NCI-H226 (cell line): ENCODE measurements around the gene NR1D2.
"Not testable (repeated sequence)": the region's sequence is repeated elsewhere in the genome, so short reads cannot be mapped to it uniquely, and the experiment has no call there.

ENCODE experiments used
- DNase-seq: peaks from one replicate; pipeline ENCODE4 v3.0.0-alpha.2; 2015

Gene NR1D2

DNA sequence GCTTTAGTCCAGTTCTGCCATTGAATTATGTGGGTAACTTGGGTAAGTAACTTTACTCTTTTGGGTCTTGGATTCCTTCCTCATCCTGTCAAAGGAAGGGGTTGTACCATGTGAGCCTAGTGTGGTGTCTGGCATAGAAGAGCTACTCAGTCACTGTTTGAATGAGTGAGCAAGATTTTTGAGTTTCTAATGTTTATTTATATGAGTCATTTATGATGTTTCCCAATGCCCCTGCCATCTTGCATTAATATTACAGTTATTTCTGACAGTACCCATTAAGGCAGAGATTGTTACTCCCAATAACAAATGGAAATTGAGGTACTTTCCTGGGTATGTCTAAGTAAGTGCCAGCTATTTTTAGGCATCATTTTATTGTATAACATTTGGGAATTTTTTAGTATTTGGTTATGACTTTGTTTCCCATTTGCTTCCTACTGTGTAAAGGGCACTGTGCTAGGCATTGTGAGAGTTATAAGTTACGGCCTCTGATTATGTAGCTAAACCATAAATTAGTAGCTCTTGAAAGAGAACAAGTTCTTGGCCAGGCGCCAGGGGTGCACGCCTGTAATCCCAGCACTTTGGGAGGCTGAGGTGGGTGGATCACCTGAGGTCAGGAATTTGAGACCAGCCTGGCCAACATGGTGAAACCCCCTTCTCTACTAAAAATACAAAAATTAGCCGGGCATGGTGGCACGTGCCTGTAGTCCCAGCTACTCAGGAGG lies 23.5 kb downstream of the NR1D2 start:
- DNase-seq: peak; percentile 51

DNA sequence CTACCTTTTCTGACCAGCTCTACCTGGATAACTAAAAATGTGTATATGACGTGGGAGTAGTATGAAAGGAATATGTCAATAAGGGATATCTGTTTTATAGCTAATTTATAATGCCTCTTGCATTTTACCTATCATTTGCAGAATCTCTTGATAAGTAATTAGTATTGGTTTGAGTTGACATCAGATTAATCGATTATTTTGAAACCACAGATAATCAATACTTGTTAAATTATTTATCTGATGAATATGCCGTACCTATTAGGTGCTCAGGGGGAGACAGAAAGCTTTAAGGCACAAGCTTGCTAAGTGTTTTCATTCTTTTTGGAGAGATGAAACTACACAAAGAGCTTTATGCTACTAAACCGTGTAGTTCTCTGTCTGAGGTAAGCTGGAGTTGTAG lies 24.3 kb downstream of the NR1D2 start:
- no peak for DNase-seq

GRCh38 chr3:23971684-23972083 lies 26.6 kb downstream of the NR1D2 start:
- no peak for DNase-seq

DNA sequence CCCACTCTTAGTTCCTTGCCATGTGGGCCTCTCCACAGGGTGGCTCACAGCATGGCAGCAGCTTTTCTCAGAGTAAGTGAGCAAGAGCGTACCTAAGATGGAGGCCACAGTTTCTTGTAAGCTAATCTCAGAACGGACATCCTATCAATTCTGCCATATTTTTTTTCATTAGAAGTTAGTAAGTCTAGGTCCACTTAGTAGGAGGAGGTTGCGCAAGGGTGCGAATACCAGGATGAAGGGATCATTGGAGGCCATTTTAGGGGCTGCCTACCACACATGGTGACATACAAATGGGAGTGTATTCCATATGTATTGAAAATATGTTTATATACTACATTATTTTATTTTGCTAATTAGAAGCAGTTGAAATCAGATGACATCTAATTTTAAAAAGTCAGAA lies 31.5 kb downstream of the NR1D2 start:
- no peak for DNase-seq

DNA sequence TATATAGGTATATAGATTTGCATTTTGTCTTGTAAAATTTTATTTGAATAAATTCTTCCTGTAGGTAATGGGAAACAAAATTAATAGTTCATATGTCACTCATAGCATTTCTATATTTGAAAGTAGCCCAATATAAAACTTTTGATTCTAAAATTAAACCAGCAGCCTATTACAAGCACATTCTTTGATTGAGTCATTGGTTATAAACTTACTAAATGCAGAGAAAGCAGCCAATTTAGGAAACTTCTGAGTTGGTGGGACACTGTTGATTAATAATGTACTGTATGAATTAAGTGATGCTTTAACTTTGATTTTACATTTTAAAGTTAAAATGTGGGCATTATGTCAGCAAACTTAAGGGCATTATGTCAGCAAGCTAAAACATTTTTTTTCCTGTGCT lies 34.5 kb downstream of the NR1D2 start:
- no peak for DNase-seq

- no peak for DNase-seq
Observed at GRCh38 chr3:23981136-23981535, 36.0 kb downstream of the NR1D2 start.

DNA sequence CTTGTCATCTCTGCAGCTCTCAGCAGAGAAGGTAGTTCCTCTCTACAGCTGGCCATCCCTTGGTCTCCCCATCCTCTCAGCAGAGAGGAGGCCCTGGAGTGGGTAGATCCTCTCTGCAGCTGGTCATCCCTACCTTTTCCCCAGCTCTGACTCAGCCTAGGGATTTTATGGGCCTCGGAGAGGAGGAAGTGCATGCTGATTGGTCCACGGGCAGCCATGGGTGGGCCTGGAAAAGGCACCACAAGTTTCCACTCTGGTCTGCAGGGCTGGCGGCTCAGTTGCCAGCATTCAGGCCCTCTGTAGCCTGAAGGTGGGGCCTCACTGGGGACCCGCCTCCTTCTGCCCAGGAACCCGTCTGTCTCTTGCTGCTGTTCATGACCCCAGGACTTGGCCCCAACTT lies 36.9 kb downstream of the NR1D2 start:
- no peak for DNase-seq

GRCh38 chr3:23984934-23985333 lies 39.8 kb downstream of the NR1D2 start:
- DNase-seq: no peak

DNA sequence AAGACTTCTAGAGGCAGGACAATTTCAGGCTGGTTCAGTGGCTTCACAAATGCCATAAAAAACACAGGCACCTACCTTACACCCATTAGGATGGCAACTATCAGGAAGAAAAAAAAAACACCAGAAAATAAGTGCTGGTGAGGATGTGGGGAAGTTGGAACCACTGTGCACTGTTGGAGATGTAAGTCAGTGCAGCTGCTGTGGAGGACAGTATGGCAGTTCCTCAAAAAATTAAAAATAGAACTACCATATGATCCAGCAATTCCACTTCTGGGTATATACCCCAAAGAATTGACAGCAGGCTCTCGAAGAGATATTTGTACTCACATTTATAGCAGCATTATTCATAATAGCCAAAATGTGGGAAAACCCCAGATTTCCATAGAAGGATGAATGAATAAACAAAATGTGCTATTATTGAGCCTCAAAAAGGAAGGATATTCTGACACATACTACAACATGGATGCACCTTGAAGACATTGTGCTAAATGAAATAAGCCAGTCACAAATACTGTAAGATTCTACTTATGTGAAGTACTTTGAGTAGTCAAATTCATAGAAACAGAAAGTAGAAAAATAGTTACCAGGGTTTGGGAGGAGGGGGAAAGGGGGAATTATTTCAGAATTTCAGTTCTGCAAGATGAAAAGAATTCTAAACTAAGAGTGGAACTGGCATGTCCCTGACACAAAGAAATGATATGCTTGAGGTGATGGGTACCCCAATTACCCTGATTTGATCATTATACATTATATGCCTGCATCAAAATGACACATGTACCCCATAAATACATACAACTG lies 40.9 kb downstream of the NR1D2 start:
- no peak for DNase-seq

DNA sequence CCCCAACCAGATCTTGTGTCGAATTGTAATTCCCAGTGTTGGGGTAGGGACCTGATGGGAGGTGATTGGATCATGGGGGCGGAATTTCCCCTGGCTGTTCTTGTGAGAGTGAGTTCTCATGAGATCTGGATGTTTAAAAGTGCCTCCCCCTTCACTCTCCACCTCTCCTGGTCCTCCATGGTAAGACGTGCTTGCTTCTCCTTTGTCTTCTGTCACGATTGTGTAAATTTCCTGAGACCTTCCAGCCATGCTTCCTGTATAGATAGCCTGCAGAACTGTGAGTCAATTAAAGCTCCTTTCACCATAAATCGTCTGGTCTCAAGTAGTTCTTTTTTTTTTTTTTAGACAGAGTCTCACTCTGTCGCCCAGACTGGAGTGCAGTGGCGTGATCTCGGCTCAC lies 42.3 kb downstream of the NR1D2 start:
- no peak for DNase-seq

DNA sequence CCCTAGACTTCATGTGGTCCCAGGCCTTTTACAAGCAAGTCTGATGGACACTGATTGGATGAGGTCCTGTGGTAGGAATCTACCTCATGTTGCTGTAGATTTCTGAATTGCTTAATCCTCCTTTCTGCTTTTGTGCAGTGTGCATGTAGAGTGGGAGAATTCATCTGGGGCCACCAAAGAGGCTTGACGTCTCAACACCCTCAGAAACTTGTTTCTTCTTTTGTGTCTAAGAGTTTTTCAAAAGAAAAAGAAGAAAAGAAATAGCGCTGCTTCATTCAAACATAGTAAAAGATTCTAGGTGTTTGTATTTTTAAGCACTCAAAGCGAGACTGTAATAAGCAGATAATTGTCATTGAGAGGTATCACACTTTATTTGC lies 46.2 kb downstream of the NR1D2 start:
- DNase-seq: no peak

DNA sequence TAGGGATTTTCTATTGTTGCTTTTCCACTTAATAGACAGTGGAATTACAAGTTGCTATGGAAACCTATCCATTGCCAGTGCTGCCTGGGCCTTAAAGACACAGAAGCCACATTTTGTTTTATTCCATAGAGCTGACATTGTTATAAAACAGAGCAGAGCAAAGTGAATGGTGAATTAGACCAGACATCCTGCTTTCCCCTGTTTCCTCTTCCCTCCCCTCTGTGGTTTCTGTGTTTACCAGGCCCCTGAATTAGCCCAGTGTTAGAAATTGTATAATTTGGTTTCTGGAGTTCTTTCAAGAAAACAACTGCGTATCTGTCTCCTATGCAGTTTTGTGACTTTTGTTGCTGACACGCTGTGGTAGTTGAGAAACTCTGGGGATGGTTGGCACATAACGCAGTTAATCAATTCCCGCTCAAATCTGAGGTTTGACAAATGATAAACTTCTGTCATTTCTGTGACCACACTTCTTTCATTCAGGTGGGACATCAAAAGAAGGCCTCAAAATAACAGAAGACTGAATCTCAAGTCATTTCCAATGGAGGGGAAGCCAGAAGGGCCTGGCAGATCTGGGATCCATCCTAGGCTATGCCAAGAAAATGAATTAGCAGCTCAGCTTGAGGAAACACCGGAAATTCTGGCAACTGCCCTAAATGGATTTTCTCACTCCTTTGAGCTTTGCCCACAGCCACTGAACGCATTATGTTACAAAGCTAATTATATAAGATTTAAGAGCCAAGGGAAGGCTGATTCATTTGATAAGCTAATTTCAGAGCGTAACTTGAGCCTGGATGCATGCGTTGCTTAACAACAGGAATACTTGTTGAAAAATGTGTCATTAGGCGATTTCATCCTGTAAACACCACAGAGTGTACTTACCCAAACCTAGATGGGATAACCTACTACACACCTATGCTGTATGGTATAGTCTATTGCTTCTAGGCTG lies 46.9 kb downstream of the NR1D2 start:
- no peak for DNase-seq

GRCh38 chr3:23993556-23994243 lies 48.6 kb downstream of the NR1D2 start:
- no peak for DNase-seq

DNA sequence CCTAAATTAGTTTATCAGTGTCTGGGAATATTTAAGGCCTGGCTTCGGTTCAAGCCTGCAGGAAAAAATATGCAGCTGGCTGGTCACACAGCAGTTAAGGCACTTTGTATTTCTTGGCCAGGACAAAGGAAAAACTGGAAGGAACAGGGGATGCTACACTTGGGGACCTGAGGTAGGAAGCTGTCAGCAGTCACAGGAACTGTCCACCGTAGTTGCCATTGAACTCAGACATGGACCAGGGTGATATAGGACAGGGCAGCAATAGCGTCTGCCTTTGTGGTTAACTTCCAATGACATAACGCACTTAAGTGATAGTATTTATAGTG lies 49.1 kb downstream of the NR1D2 start:
- no peak for DNase-seq

- DNase-seq: no peak
Observed at GRCh38 chr3:23995219-23995618, 50.1 kb downstream of the NR1D2 start.

DNA sequence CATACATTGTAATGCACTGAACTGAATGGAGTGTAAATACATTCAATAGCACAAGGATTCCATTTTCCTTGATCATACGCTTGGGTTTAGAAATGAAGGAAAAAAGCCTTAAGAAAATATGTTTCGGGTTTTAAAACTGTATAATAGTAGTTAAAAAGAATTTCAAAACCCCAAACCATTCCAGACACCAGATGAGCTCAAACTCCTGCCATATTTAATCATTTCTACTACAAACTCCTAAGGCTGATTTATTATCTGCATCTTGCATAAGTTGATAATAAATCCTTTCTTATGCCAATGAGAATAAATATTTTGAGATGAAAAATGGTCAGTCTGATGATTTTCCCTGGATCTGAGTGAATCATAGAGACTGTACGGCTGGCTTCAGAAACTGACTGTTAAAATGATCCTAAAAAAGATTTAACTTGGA lies 51.0 kb downstream of the NR1D2 start:
- no peak for DNase-seq

GRCh38 chr3:23999012-23999641 lies 54.0 kb downstream of the NR1D2 start:
- DNase-seq: no peak

GRCh38 chr3:24002129-24002528 lies 57.0 kb downstream of the NR1D2 start:
- DNase-seq: no peak

DNA sequence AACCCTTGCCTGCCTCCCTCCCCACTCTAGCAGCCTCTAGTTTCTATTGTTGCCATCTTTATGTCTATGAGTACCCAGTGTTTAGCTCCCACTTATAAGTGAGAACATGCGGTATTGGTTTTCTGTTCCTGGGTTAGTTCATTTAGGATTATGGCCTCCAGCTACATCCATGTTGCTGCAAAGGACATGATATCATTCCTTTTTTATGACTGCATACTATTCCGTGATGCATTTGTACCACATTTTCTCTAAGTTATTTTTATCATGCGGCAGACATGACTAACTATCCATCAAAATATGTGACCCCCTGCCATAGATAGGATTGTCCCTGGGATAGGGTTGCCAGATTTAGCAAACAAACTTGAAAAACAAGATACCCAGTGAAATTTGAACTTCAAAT lies 58.4 kb downstream of the NR1D2 start:
- DNase-seq: no peak

DNA sequence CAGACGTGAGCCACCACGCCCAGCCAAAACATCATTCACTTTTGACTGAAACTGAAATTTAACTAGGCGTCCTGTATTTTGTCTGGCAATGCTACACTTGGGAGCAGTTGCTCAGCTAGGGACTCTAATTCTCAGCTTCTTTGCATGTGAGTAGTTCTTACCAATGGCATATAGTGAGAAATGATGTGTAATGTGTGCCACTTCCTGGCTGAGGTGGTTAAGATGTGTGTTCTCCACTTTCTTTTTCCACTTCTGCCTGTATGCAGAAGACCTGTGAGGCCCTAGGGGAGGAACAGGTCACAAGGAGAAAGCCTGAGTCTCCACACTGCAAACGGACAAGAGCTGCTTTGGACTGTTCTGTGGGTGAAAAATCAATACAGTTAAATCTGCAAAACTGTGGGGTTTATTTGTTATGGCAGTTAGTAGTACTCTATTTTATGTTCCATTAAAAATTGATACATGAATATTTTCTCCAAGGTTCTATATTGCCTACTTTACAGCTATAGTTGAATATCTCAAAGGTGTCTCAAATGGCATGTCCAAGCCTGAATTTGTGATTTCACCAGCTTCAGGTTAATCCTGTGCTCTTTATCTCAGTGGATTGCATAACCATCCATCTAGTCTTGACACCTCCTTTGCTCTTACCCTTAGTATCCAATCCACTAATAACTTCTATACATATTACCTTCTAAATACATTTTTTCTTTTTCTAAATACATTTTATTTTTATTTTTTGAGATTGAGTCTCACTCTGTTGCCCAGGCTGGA lies 59.3 kb downstream of the NR1D2 start:
- no peak for DNase-seq

DNA sequence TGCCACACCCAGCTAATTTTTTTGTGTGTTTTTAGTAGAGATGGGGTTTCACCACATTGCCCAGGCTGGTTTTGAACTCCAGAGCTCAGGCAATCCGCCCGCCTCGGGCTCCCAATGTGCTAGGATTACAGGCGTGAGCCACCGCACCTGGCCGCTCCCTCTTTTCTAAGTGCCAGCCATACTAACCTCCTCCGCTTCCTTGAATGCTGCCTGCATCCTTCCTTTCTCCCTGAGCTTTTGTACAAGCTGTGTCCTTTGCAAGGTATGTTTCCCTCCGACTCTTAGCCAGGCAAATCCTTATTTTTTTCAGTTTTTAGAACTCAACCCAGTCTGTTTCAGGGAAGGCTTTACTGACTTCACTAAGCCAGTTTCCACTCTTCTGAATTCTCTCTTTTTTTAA lies 60.6 kb downstream of the NR1D2 start:
- DNase-seq: no peak

GRCh38 chr3:24010834-24011233 lies 65.7 kb downstream of the NR1D2 start:
- not testable (repeated sequence) for DNase-seq
